Ascending aorta (tissue), 2 donors: ENCODE measurements around the gene TAF15. TPM values are rescaled to one million over a fixed set of nuclear protein-coding genes. Genes with fewer than 3 reads are reported as not detected.

Source experiments
- DNase-seq, 2 donors: peaks; one replicate each; pipeline ENCODE4 v3.0.0-alpha.2; 2019; ENCODE audit warnings: low spot score in 2 of 2
- H3K27ac ChIP-seq, 2 donors: fragments of 200-600 bp; sonication (generic); one replicate each; pipeline ENCODE4 v1.5.1; 2016 to 2017; ENCODE audit warnings: mild to moderate bottlenecking in 1 of 2
- H3K27me3 ChIP-seq: fragments of 200-600 bp; sonication (generic); one replicate; pipeline ENCODE4 v1.5.1; 2017
- H3K36me3 ChIP-seq, 2 donors: fragments of 200-600 bp; sonication (generic); one replicate each; pipeline ENCODE4 v1.5.1; 2016
- H3K4me1 ChIP-seq, 2 donors: fragments of 200-600 bp; sonication (generic); one replicate each; pipeline ENCODE4 v1.5.1; 2016 to 2017; ENCODE audit warnings: mild to moderate bottlenecking in 1 of 2
- H3K4me3 ChIP-seq, 2 donors: fragments of 200-600 bp; sonication (generic); one replicate each; pipeline ENCODE4 v1.5.1; 2016 to 2017; ENCODE audit warnings: mild to moderate bottlenecking in 1 of 2
- H3K9me3 ChIP-seq, 2 donors: fragments of 200-600 bp; sonication (generic); one replicate each; pipeline ENCODE4 v1.5.1; 2016
- CTCF ChIP-seq, 3 experiments: fragments of 200-600 bp in 2 of 3; fragments of 450-650 bp in 1 of 3; sonication (generic) in 2 of 3; IDR thresholded peaks; one replicate each; pipeline ENCODE4 v1.5.1; 2016 to 2019; ENCODE audit warnings: antibody characterized with exemption in 3 of 3, mild to moderate bottlenecking in 1 of 3, moderate library complexity in 1 of 3
- intact Hi-C: fragments of 100-400 bp; cut with DNase I; formaldehyde crosslinking; loops from one replicate; pipeline ENCODE4 v1.15.1; 2023
- total RNA-seq: library from RNA; depleted of rRNA; stranded (reverse); fragments of >200 nt; gene quantifications from one replicate; pipeline ENCODE4 v1.1.0, GENCODE V29; 2016

The TAF15 gene
- total RNA-seq, 1 donor from 2014 or later: 49.6 TPM

- Histone ChIP-seq H3K36me3 (peaks cover 63 to 80% of the 10 kb centered on the region in 2 donors), H3K4me1 (no peaks in the 10 kb centered on the region), H3K9me3 (no peaks in the 10 kb centered on the region), H3K27me3 (no peaks in the 10 kb centered on the region), H3K27ac (no peak overlapping the region), H3K4me3 (no peak overlapping the region)
- no peak for DNase-seq
- TF ChIP-seq CTCF (IDR thresholded peaks at IDR 0.05): no peak
- intact Hi-C loops: no loop called here
Measured at GRCh38 chr17:35846055-35846809, 36.9 kb downstream of the TAF15 start.

GRCh38 chr17:35847006-35847405 is 37.7 kb downstream of the TAF15 start:
- no peak for DNase-seq
- intact Hi-C loops: no loop called here
- H3K36me3 ChIP-seq: peaks cover 56 to 79% of the 10 kb centered on the region in 2 donors
- no peaks in the 10 kb centered on the region for H3K9me3 ChIP-seq
- no peak overlapping the region for H3K4me3 ChIP-seq
- H3K4me1 ChIP-seq: no peaks in the 10 kb centered on the region
- no peak overlapping the region for H3K27ac ChIP-seq
- no peak for TF ChIP-seq CTCF (IDR thresholded peaks at IDR 0.05)
- no peaks in the 10 kb centered on the region for H3K27me3 ChIP-seq

- Histone ChIP-seq H3K27me3 (no peaks in the 10 kb centered on the region), H3K4me3 (no peak overlapping the region), H3K27ac (no peak overlapping the region), H3K36me3 (peaks cover 48 to 74% of the 10 kb centered on the region in 2 donors), H3K9me3 (no peaks in the 10 kb centered on the region), H3K4me1 (no peaks in the 10 kb centered on the region)
- no peak for TF ChIP-seq CTCF (IDR thresholded peaks at IDR 0.05)
- intact Hi-C loops: no loop called here
- no peak for DNase-seq
Measured at GRCh38 chr17:35847633-35848373, 38.5 kb downstream of the TAF15 start.

- intact Hi-C loops: no loop called here
Measured at GRCh38 chr17:35849469-35850348, 40.4 kb downstream of the TAF15 start.

More at GRCh38 chr17:35849469-35850348, 40.4 kb downstream of the TAF15 start:
- no peaks in the 10 kb centered on the region for H3K4me1 ChIP-seq
- no peak for DNase-seq
- peak; percentile 41 to 59 (median 47) for TF ChIP-seq CTCF (IDR thresholded peaks at IDR 0.05)
- no peaks in the 10 kb centered on the region for H3K27me3 ChIP-seq
- H3K9me3 ChIP-seq: no peaks in the 10 kb centered on the region
- H3K27ac ChIP-seq: no peak overlapping the region
- peaks cover 30 to 58% of the 10 kb centered on the region in 2 donors for H3K36me3 ChIP-seq
- no peak overlapping the region for H3K4me3 ChIP-seq
